Mesenchymal stem cell (in vitro differentiated cells and primary cell): Measurements from ENCODE around the gene RAI2.

ENCODE experiments used
- DNase-seq: peaks from one replicate; pipeline ENCODE4 v3.0.0-alpha.2; 2013
- H2AFZ ChIP-seq: one replicate; pipeline ENCODE4 v1.6.1; 2013; ENCODE audit warnings: low read depth, mild to moderate bottlenecking, control low read depth, inconsistent platforms, low read length, moderate library complexity
- H2AK5ac ChIP-seq: 2 replicates; pipeline ENCODE4 v1.6.1; 2013; ENCODE audit warnings: low read length, moderate library complexity, mild to moderate bottlenecking, inconsistent platforms; ENCODE audit not compliant: severe bottlenecking
- H2BK120ac ChIP-seq: one replicate; pipeline ENCODE4 v1.6.1; 2013; ENCODE audit warnings: low read depth, mild to moderate bottlenecking, inconsistent platforms, low read length, moderate library complexity
- H2BK12ac ChIP-seq, 2 experiments: one replicate each; pipeline ENCODE4 v1.6.1; 2013; ENCODE audit warnings: inconsistent platforms in 2 of 2, low read length in 2 of 2, mild to moderate bottlenecking in 2 of 2, moderate library complexity in 2 of 2, control low read depth in 1 of 2
- H2BK15ac ChIP-seq: one replicate; pipeline ENCODE4 v1.6.1; 2013; ENCODE audit warnings: mild to moderate bottlenecking, low read depth, inconsistent platforms; ENCODE audit not compliant: poor library complexity, severe bottlenecking
- H2BK5ac ChIP-seq: 2 replicates; pipeline ENCODE4 v1.6.1; 2013; ENCODE audit warnings: low read depth, mild to moderate bottlenecking, low read length, control low read depth, inconsistent platforms; ENCODE audit not compliant: poor library complexity, severe bottlenecking
- H3K14ac ChIP-seq, 2 experiments: one replicate each; pipeline ENCODE4 v1.6.1; 2013; ENCODE audit warnings: inconsistent platforms in 2 of 2, low read length in 2 of 2, control low read depth in 1 of 2, mild to moderate bottlenecking in 1 of 2, moderate library complexity in 1 of 2
- H3K18ac ChIP-seq, 2 experiments: one replicate each; pipeline ENCODE4 v1.6.1; 2013; ENCODE audit warnings: inconsistent platforms in 2 of 2, low read length in 2 of 2, control low read depth in 1 of 2, low read depth in 1 of 2, mild to moderate bottlenecking in 1 of 2
- H3K23ac ChIP-seq, 2 experiments: one replicate each; pipeline ENCODE4 v1.6.1; 2013; ENCODE audit warnings: inconsistent platforms in 2 of 2, low read length in 2 of 2, mild to moderate bottlenecking in 2 of 2, moderate library complexity in 2 of 2, control low read depth in 1 of 2
- H3K27ac ChIP-seq: 2 replicates; pipeline ENCODE4 v1.5.1; 2013; ENCODE audit warnings: mild to moderate bottlenecking, moderate library complexity, low read length, control low read depth, inconsistent platforms; ENCODE audit not compliant: poor library complexity, severe bottlenecking
- H3K27me3 ChIP-seq, 2 experiments: 2 replicates each; pipeline versions ENCODE4 v1.6.1 to v1.7.0; 2013; ENCODE audit warnings: low read length in 2 of 2, mild to moderate bottlenecking in 2 of 2, moderate library complexity in 2 of 2, control low read depth in 1 of 2, inconsistent platforms in 1 of 2; ENCODE audit not compliant: control insufficient read depth in 1 of 2, insufficient read depth in 1 of 2
- H3K36me3 ChIP-seq, 2 experiments: 2 replicates each; pipeline versions ENCODE4 v1.6.1 to v1.7.0; 2013; ENCODE audit warnings: low read length in 2 of 2, control low read depth in 1 of 2, inconsistent platforms in 1 of 2, low read depth in 1 of 2, mild to moderate bottlenecking in 1 of 2; ENCODE audit not compliant: insufficient read depth in 2 of 2, control insufficient read depth in 1 of 2
- H3K4ac ChIP-seq, 2 experiments: one replicate each; pipeline ENCODE4 v1.6.1; 2013; ENCODE audit warnings: inconsistent platforms in 2 of 2, low read length in 2 of 2, mild to moderate bottlenecking in 2 of 2, moderate library complexity in 2 of 2, control low read depth in 1 of 2, low read depth in 1 of 2
- H3K4me1 ChIP-seq: 2 replicates; pipeline ENCODE4 v1.6.1; 2013; ENCODE audit warnings: low read depth, low read length, control low read depth; ENCODE audit not compliant: control insufficient read depth, insufficient read depth
- H3K4me2 ChIP-seq: 2 replicates; pipeline ENCODE4 v1.6.1; 2013; ENCODE audit warnings: low read length, mild to moderate bottlenecking, inconsistent platforms; ENCODE audit not compliant: poor library complexity, severe bottlenecking
- H3K4me3 ChIP-seq, 2 experiments: 2 replicates each; pipeline versions ENCODE4 v1.5.1 to v1.7.0; 2013; ENCODE audit warnings: low read length in 2 of 2, mild to moderate bottlenecking in 2 of 2, control low read depth in 1 of 2, low read depth in 1 of 2; ENCODE audit not compliant: insufficient read depth in 1 of 2
- H3K79me1 ChIP-seq: replicated peaks from 2 replicates; pipeline ENCODE4 v1.6.1; 2013; ENCODE audit warnings: mild to moderate bottlenecking, control low read depth, low read length, inconsistent platforms; ENCODE audit not compliant: poor library complexity, severe bottlenecking
- H3K9ac ChIP-seq: 2 replicates; pipeline ENCODE4 v1.7.0; 2013; ENCODE audit warnings: mild to moderate bottlenecking, low read length, moderate library complexity
- H3K9me3 ChIP-seq: 2 replicates; pipeline ENCODE4 v1.7.0; 2013; ENCODE audit warnings: mild to moderate bottlenecking, low read length; ENCODE audit not compliant: control insufficient read depth
- H4K8ac ChIP-seq: one replicate; pipeline ENCODE4 v1.6.1; 2013; ENCODE audit warnings: inconsistent platforms, mild to moderate bottlenecking, low read length, moderate library complexity
- H4K91ac ChIP-seq: one replicate; pipeline ENCODE4 v1.6.1; 2013; ENCODE audit warnings: mild to moderate bottlenecking, low read length, inconsistent platforms
- WGBS: methylation state at CpG from one replicate; pipeline ENCODE4 v1.1.7; 2013; ENCODE audit warnings: mixed read lengths; 5-methylcytosine and 5-hydroxymethylcytosine counted together

The RAI2 gene

DNA sequence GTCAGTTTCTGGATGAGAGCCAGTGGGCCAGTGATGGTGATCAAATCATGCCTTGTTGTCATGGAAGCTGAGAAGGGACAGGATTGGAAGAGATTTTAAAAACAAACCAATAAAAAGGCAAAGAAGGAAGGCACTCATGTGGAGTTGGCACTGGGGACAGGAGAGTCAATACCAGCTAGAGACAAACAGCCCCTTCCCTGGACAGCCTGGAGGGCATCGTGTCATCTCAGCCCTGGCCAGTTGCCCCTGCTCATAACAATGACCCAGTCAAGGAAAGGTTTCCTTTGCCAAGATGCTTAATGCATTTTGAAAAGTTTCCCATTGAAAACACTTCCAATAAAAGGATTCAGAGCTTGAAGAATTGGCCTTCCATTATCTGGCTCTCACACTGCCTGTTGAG lies 68.3 kb downstream of the RAI2 start:
- Histone ChIP-seq H3K4me3 (no peak overlapping the region), H3K14ac (no peak overlapping the region), H2BK5ac (no peak overlapping the region), H3K18ac (no peak overlapping the region), H3K23ac (no peak overlapping the region), H3K9ac (no peak overlapping the region), H3K79me1 (no peaks in the 10 kb centered on the region), H4K91ac (no peak overlapping the region), H4K8ac (no peak overlapping the region), H2BK15ac (no peak overlapping the region), H3K9me3 (peaks cover 8% of the 10 kb centered on the region), H2AFZ (no peak overlapping the region), H3K4ac (no peak overlapping the region), H3K36me3 (no peaks in the 10 kb centered on the region), H2BK120ac (no peak overlapping the region), H2AK5ac (no peak overlapping the region), H3K27ac (no peak overlapping the region), H3K4me1 (no peaks in the 10 kb centered on the region), H2BK12ac (no peak overlapping the region), H3K4me2 (no peak overlapping the region), H3K27me3 (peaks cover 9 to 27% of the 10 kb centered on the region in 2 experiments)
- WGBS = 72% methylated on average over 1 of the region's 1 CpG
- no peak for DNase-seq

DNA sequence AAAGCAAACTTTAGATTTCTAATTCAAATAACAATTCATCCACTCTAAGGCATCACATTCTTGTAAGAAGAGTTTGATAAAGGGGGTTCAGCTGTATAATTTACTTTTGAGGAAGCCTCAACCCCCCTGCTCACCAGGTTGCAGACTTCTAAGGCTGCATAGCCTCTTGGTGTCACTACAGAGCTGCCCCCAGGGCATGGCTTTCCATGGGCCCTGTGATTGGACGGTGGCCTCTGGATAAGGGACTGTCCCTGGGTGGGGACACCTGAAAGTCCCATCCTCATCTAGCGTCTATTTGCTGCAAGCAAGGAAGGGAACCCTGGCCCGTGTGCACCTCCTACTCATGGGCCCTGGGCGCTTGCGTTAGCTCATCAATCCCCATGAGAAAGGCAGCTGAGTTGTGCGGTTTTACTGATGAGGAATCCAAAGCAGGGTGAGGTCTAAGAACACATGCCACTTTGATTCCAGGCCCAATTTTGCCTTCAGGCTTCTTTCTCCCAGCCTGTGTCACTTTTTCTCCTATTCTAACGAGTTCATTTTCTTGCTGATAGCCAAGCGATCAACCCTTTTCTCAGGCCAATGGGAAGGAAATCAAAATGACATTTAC lies 72.0 kb downstream of the RAI2 start:
- Histone ChIP-seq H3K27ac (no peak overlapping the region), H3K4me2 (no peak overlapping the region), H2BK12ac (no peak overlapping the region), H3K27me3 (peaks cover 9 to 27% of the 10 kb centered on the region in 2 experiments), H3K79me1 (no peaks in the 10 kb centered on the region), H2BK5ac (no peak overlapping the region), H3K18ac (no peak overlapping the region), H3K14ac (no peak overlapping the region), H3K9me3 (no peaks in the 10 kb centered on the region), H3K23ac (no peak overlapping the region), H2AFZ (no peak overlapping the region), H3K4ac (no peak overlapping the region), H4K91ac (no peak overlapping the region), H3K4me3 (no peak overlapping the region), H2AK5ac (no peak overlapping the region), H4K8ac (no peak overlapping the region), H3K36me3 (no peaks in the 10 kb centered on the region), H2BK120ac (no peak overlapping the region), H2BK15ac (no peak overlapping the region), H3K4me1 (no peaks in the 10 kb centered on the region), H3K9ac (no peak overlapping the region)
- WGBS = 76% methylated on average over 6 of the region's 8 CpGs
- DNase-seq = no peak

DNA sequence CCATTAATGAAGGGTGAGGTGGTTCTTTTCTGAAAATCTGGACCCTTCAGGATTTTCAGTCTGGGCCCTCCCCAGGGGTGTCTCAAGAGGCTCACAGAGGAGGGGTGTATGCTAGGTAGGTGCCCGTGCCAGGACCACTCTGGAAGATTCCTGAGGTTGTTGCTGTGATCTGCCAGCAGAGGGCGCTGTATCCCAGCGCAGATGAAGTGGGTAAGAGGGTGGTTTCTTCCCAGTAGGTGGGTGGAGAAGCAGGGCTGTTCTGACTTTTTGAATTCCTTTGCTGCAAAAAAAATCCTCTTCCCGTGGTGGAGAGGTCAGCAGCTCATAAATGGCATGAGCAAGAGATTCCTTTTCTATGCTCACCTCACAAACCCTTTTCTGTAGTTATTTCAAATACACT lies 72.7 kb downstream of the RAI2 start:
- Histone ChIP-seq H3K9me3 (no peaks in the 10 kb centered on the region), H3K18ac (no peak overlapping the region), H2BK120ac (no peak overlapping the region), H2BK5ac (no peak overlapping the region), H3K36me3 (no peaks in the 10 kb centered on the region), H3K27ac (no peak overlapping the region), H3K4ac (no peak overlapping the region), H3K79me1 (no peaks in the 10 kb centered on the region), H3K9ac (no peak overlapping the region), H3K14ac (no peak overlapping the region), H2AFZ (no peak overlapping the region), H3K4me1 (no peaks in the 10 kb centered on the region), H3K4me3 (no peak overlapping the region), H2AK5ac (no peak overlapping the region), H3K27me3 (peaks cover 9 to 26% of the 10 kb centered on the region in 2 experiments), H3K23ac (no peak overlapping the region), H4K91ac (no peak overlapping the region), H2BK12ac (no peak overlapping the region), H2BK15ac (no peak overlapping the region), H3K4me2 (no peak overlapping the region), H4K8ac (no peak overlapping the region)
- peak; percentile 8 for DNase-seq
- WGBS = 17% methylated on average over 1 of the region's 4 CpGs

DNA sequence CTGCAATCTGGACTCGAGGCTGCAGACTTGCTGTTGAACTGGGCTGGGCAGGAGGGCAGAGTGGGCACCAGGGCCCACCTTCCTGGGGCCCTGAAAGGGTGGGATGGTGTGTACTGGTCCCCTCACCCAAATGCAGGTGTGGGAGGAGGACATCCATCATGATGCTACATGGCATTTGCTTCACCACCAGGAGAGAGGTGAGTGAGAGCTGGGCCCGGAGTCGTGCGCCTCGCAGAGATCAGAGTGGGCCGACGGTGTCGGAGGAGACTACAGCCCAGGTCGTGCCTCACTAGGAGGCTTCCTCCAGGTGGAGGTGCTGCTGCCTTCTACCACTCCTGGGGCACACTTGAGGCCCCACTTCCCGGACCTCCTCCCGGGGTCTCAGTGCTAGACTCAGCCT lies 73.5 kb downstream of the RAI2 start:
- H2BK12ac ChIP-seq = no peak overlapping the region
- WGBS = 87% methylated on average over 9 of the region's 11 CpGs

More for the DNA sequence above, 73.5 kb downstream of the RAI2 start:
- H2BK120ac ChIP-seq = no peak overlapping the region
- no peak overlapping the region for H3K23ac ChIP-seq
- H3K36me3 ChIP-seq = no peaks in the 10 kb centered on the region
- no peak overlapping the region for H3K4me3 ChIP-seq
- H2BK15ac ChIP-seq = no peak overlapping the region
- no peak overlapping the region for H3K4ac ChIP-seq
- no peak for DNase-seq
- H2AFZ ChIP-seq = no peak overlapping the region
- H3K18ac ChIP-seq = no peak overlapping the region
- H3K4me1 ChIP-seq = no peaks in the 10 kb centered on the region
- H4K91ac ChIP-seq = no peak overlapping the region
- no peak overlapping the region for H3K9ac ChIP-seq
- no peak overlapping the region for H2AK5ac ChIP-seq
- no peak overlapping the region for H3K27ac ChIP-seq
- no peak overlapping the region for H3K14ac ChIP-seq
- no peak overlapping the region for H3K4me2 ChIP-seq
- H2BK5ac ChIP-seq = peak overlapping the region; percentile 8
- H3K9me3 ChIP-seq = no peaks in the 10 kb centered on the region
- H3K79me1 ChIP-seq = no peaks in the 10 kb centered on the region
- no peak overlapping the region for H4K8ac ChIP-seq
- peaks cover 7 to 20% of the 10 kb centered on the region in 2 experiments for H3K27me3 ChIP-seq
